Astrocyte (in vitro differentiated cells and primary cell): ENCODE results near the gene SHISA7. TPM values are rescaled to one million over a fixed set of nuclear protein-coding genes. Genes with fewer than 3 reads are reported as not detected.

Experiments
- DNase-seq: peaks from one replicate; pipeline ENCODE4 v3.0.0-alpha.2; 2010; ENCODE audit warnings: low read depth
- FAIRE-seq: peaks from 2 replicates; lab custom pipeline; 2011; peaks lifted over from hg19 to GRCh38; lab: Jason Lieb, UNC
- H2AFZ ChIP-seq: 2 replicates; pipeline ENCODE4 v1.6.0; 2012; ENCODE audit warnings: low read depth, low read length, inconsistent platforms
- H3K27ac ChIP-seq: 2 replicates; pipeline ENCODE4 v1.5.1; 2011; ENCODE audit warnings: low read depth, low read length, inconsistent platforms
- H3K27me3 ChIP-seq: 2 replicates; pipeline ENCODE4 v1.6.0; 2011; ENCODE audit warnings: low read length, inconsistent platforms; ENCODE audit not compliant: insufficient read depth
- H3K36me3 ChIP-seq: 2 replicates; pipeline ENCODE4 v1.5.1; 2011; ENCODE audit warnings: low read length, inconsistent platforms; ENCODE audit not compliant: insufficient read depth
- H3K4me1 ChIP-seq: 2 replicates; pipeline ENCODE4 v1.5.1; 2011; ENCODE audit warnings: low read length, inconsistent platforms; ENCODE audit not compliant: insufficient read depth
- H3K4me2 ChIP-seq: 2 replicates; pipeline ENCODE4 v1.6.0; 2012; ENCODE audit warnings: low read length, inconsistent platforms
- H3K4me3 ChIP-seq: 2 replicates; pipeline ENCODE4 v1.5.1; 2011; ENCODE audit warnings: low read depth, mild to moderate bottlenecking, low read length, inconsistent platforms; ENCODE audit not compliant: insufficient read depth
- H3K79me2 ChIP-seq: 2 replicates; pipeline ENCODE4 v1.6.0; 2012; ENCODE audit warnings: mild to moderate bottlenecking, low read length, inconsistent platforms; ENCODE audit not compliant: insufficient read depth
- H3K9ac ChIP-seq: 2 replicates; pipeline ENCODE4 v1.6.0; 2012; ENCODE audit warnings: mild to moderate bottlenecking, low read length, inconsistent platforms
- H3K9me3 ChIP-seq: 2 replicates; pipeline ENCODE4 v1.5.1; 2012; ENCODE audit warnings: low read depth, mild to moderate bottlenecking, low read length, inconsistent platforms; ENCODE audit not compliant: insufficient read depth
- H4K20me1 ChIP-seq: 2 replicates; pipeline ENCODE4 v1.6.0; 2012; ENCODE audit warnings: low read length, inconsistent platforms; ENCODE audit not compliant: insufficient read depth
- H3K27ac Mint-ChIP-seq: one replicate; pipeline ENCODE4 v1.8.0; 2021; ENCODE audit warnings: mild to moderate bottlenecking, mixed read lengths; ENCODE audit not compliant: unreplicated experiment
- H3K27me3 Mint-ChIP-seq: one replicate; pipeline ENCODE4 v1.8.0; 2021; ENCODE audit warnings: low read depth, mixed read lengths; ENCODE audit not compliant: unreplicated experiment
- H3K36me3 Mint-ChIP-seq: one replicate; pipeline ENCODE4 v1.8.0; 2021; ENCODE audit warnings: low read depth, mixed read lengths; ENCODE audit not compliant: unreplicated experiment
- H3K4me1 Mint-ChIP-seq: one replicate; pipeline ENCODE4 v1.8.0; 2021; ENCODE audit warnings: low read depth, mixed read lengths; ENCODE audit not compliant: unreplicated experiment
- H3K4me3 Mint-ChIP-seq: one replicate; pipeline ENCODE4 v1.8.0; 2021; ENCODE audit warnings: mild to moderate bottlenecking, moderate library complexity, mixed read lengths; ENCODE audit not compliant: unreplicated experiment
- H3K9me3 Mint-ChIP-seq: one replicate; pipeline ENCODE4 v1.8.0; 2021; ENCODE audit warnings: mild to moderate bottlenecking, mixed read lengths; ENCODE audit not compliant: unreplicated experiment
- EZH2 ChIP-seq: IDR thresholded peaks from 2 replicates; pipeline ENCODE4 v1.6.1; 2012; ENCODE audit warnings: mild to moderate bottlenecking, low read length, inconsistent platforms; ENCODE audit not compliant: insufficient read depth
- total RNA-seq: library from RNA; stranded (reverse); gene quantifications from 2 replicates; pipeline ENCODE4 v1.2.1, GENCODE V29; 2021
- TF ChIP-seq, protein P1 (sequence below): IDR thresholded peaks from 2 replicates; pipeline ENCODE4 v1.5.1; 2011; ENCODE audit warnings: low read depth, mild to moderate bottlenecking, inconsistent platforms, low read length, moderate library complexity; ENCODE audit not compliant: insufficient read depth

The SHISA7 gene
- total RNA-seq, 1 donor from 2014 or later: 0.09 TPM

DNA sequence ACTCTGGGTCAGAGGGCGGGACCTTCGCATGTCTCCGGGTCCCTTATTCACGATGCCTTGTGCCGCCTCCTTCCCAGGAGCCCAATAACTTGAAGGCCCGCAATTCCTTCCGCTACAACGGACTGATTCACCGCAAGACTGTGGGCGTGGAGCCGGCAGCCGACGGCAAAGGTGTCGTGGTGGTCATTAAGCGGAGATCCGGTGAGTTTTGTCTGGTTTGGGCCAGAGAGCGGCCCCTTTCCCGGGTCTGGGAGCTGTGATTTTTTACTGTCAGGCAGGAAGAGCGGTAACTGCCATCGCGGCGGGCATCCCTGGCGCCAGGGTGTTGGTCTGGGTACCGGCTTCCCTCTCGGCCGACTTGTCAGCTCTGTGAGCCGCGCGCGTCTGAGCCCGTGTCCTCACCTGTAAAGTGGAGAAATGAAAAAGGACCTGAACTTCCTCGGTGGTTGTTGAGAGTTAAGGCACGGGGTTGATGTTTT, 56.6 kb downstream of the SHISA7 start:
- peak overlapping the region; percentile 95 for H3K4me3 ChIP-seq
- peaks cover 30% of the 10 kb centered on the region for H3K36me3 ChIP-seq
- DNase-seq: no peak
- H3K27me3 ChIP-seq: no peaks in the 10 kb centered on the region
- Mint-ChIP-seq H3K27ac (peak overlapping the region; percentile 98), H3K9me3 (peaks cover 2% of the 10 kb centered on the region), H3K4me3 (peak overlapping the region; percentile 100), H3K27me3 (no peaks in the 10 kb centered on the region), H3K36me3 (peaks cover 28% of the 10 kb centered on the region), H3K4me1 (peaks cover 33% of the 10 kb centered on the region)
- peaks cover 50% of the 10 kb centered on the region for H3K79me2 ChIP-seq
- no peak for FAIRE-seq
- H3K9ac ChIP-seq: peak overlapping the region; percentile 98
- H2AFZ ChIP-seq: no peak overlapping the region
- no peak for TF ChIP-seq EZH2
- TF ChIP-seq, protein P1, sequence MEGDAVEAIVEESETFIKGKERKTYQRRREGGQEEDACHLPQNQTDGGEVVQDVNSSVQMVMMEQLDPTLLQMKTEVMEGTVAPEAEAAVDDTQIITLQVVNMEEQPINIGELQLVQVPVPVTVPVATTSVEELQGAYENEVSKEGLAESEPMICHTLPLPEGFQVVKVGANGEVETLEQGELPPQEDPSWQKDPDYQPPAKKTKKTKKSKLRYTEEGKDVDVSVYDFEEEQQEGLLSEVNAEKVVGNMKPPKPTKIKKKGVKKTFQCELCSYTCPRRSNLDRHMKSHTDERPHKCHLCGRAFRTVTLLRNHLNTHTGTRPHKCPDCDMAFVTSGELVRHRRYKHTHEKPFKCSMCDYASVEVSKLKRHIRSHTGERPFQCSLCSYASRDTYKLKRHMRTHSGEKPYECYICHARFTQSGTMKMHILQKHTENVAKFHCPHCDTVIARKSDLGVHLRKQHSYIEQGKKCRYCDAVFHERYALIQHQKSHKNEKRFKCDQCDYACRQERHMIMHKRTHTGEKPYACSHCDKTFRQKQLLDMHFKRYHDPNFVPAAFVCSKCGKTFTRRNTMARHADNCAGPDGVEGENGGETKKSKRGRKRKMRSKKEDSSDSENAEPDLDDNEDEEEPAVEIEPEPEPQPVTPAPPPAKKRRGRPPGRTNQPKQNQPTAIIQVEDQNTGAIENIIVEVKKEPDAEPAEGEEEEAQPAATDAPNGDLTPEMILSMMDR: no peak
- H3K4me1 ChIP-seq: peaks cover 52% of the 10 kb centered on the region
- peaks cover 57% of the 10 kb centered on the region for H4K20me1 ChIP-seq
- no peaks in the 10 kb centered on the region for H3K9me3 ChIP-seq
- peak overlapping the region; percentile 97 for H3K4me2 ChIP-seq
- peak overlapping the region; percentile 93 for H3K27ac ChIP-seq

DNA sequence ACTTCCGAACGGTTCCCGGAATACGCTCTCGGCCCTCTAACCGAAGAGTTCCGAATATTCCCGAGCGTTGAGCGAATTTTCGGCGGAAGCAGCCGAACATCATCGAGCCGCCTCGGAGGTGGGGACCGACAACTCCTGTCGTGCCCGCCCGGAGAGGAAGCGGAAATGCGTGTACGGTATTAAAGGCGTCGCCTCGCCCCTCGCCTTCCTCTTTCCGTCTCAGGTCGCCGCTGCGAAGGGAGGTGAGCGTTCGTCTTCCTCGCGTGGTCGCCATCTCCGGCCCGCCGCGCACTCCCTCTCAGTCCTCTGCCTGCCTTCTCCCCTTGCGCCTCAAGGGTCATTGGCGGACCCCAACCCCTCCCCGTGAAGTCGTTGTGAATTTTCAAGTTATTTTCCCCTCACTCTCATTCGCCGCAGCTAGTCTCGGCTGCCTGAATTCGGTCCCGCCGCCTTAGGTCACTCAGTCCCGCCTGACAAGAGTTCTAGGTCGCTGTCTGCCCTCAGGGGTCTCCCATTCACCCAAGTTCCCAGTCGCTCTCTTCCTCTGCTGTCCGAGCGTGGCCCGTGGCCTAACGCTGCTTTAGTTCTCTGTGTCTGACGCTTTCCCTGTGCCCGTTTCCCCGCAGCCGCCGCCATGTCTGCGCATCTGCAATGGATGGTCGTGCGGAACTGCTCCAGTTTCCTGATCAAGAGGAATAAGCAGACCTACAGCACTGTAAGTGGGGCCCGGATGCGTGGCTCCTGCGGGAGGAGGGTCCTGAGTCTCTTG, 57.2 kb downstream of the SHISA7 start, which contains the start of gene RPL28:
RPL28 (plus strand) TSS at position 209 of the 769 bp plus-strand sequence; CDS start at position 635, 426 bp downstream.
- H3K27ac Mint-ChIP-seq: peak within 1 kb of the TSS; percentile 98
- Histone ChIP-seq H3K9ac (peak within 1 kb of the TSS; percentile 98), H3K9me3 (no peaks in the 10 kb centered on the region), H3K4me1 (peaks cover 52% of the 10 kb centered on the region), H2AFZ (peak within 1 kb of the TSS; percentile 93), H3K4me2 (peak within 1 kb of the TSS; percentile 97), H3K27me3 (no peaks in the 10 kb centered on the region), H3K36me3 (peaks cover 30% of the 10 kb centered on the region), H3K79me2 (peaks cover 50% of the 10 kb centered on the region), H4K20me1 (peaks cover 51% of the 10 kb centered on the region), H3K27ac (peak within 1 kb of the TSS; percentile 93), H3K4me3 (peak within 1 kb of the TSS; percentile 95)
- peaks cover 2% of the 10 kb centered on the region for H3K9me3 Mint-ChIP-seq
- no peaks in the 10 kb centered on the region for H3K27me3 Mint-ChIP-seq
- TF ChIP-seq EZH2: no peak
- TF ChIP-seq, protein P1: no peak
- DNase-seq (peak; percentile 88), FAIRE-seq (no peak)
- H3K36me3 Mint-ChIP-seq: peaks cover 27% of the 10 kb centered on the region
- peaks cover 32% of the 10 kb centered on the region for H3K4me1 Mint-ChIP-seq
- H3K4me3 Mint-ChIP-seq: peak within 1 kb of the TSS; percentile 100
